OCI-M2 (cell line): ENCODE data around the gene ENTPD2.
"Not testable (repeated sequence)": the region's sequence is repeated elsewhere in the genome, so short reads cannot be mapped to it uniquely, and the experiment has no call there.

Experiments
- DNase-seq: peaks from one replicate; lab custom pipeline; 2025; ENCODE audit not compliant: unreplicated experiment; lab: John Stamatoyannopoulos, UW

Gene ENTPD2

GRCh38 chr9:137048655-137049543 is 5.0 kb downstream of the ENTPD2 start:
- DNase-seq: no peak

DNA sequence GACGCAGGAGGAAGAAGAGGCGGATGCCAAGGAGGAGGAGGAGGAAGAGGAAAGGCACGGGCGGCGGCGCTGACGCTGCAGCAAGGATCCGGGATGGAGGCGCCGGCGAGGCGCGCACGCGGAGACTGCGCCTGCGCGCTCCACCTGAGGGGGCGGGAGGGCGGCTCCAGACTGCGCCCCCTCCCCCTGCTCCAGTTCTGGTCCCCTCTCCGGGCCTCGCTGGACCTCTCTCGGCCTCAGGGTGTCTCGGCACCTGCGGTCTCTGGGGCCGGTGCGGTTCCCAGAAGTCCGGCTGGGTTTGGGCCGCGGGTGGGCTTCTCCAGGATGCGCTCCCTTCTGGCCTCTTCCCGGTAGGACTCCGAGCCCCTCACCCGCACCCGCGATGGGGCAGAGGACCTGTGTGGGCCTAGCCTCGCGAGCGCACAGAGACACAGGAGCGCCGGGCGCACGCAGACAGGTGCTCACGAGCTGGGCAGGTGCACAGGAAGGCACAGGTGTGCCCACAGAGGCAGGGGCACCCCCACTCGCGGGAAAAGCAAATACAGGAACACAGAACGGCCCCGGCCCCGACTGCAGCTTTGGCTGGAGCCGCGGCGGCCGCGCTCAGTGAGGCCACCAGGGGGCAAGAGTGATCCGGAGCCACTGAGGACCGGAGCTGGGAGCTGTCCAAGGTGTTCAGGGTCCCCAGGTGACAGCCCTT is 7.6 kb downstream of the ENTPD2 start, which contains the start of gene NPDC1:
Gene NPDC1, minus strand, starts transcription at position 90 of the 700 bp plus-strand sequence. CDS start 188 bp downstream, outside the sequence.
- DNase-seq: peak; percentile 57

DNA sequence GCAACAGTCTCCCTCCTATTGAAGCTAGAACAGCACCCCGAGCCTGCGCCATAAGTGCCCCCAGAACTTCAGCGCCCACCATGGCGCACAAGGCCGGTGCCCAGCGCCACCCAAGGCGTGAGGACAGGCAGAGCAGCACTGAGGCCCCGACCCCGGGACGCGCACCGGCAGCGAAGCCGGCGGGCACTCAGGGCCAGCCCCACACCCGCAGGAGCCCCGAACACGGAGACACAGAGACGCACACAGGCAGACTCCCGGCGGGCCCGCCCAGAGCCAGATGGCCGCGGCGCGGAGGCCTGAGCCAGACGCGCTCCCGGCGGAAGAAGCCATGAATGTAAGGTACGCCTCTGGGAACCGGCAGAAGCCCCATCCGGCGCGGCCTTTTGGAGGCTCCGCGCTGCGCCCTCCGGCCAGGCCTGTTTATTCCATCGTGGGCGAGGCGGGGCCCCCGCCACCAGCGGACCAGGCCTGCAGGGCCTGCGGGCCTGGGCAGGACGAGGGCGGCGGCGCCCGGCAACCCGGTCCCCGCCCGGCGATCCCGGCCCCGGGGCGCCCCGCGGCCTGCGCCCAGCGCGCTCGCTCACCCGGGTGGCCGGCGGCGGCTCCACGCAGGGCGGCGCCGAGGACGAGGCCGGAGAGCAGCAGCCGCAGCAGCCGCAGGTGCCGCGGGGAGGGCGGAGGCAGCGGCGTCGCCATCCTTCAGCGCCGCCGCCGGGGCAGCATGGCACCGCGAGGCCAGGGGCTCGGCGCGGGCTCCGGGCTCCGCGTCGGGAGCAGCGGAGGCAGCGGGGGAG is 8.4 kb downstream of the ENTPD2 start:
- no peak for DNase-seq

GRCh38 chr9:137044502-137045177 is 9.2 kb downstream of the ENTPD2 start:
- no peak for DNase-seq

DNA sequence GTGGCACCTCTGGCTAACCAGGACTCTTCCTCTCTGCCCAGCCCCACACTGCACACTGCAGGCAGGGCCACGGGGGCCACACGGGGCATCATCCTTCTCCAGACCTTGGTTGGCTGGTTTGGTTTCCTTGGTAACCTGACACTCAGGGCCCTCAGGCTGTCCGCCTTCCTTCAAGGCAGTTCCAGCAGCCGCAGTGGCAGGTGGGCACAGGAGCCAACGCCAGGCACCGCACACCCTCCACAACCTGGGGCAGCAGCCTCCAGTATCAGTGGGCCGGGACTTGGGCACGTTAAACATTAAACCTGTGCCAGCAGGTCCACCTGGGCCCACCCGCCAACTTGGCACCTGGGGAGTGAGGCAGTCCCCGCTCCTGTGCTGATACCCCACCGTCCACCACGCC is 9.8 kb downstream of the ENTPD2 start:
- DNase-seq: no peak

DNA sequence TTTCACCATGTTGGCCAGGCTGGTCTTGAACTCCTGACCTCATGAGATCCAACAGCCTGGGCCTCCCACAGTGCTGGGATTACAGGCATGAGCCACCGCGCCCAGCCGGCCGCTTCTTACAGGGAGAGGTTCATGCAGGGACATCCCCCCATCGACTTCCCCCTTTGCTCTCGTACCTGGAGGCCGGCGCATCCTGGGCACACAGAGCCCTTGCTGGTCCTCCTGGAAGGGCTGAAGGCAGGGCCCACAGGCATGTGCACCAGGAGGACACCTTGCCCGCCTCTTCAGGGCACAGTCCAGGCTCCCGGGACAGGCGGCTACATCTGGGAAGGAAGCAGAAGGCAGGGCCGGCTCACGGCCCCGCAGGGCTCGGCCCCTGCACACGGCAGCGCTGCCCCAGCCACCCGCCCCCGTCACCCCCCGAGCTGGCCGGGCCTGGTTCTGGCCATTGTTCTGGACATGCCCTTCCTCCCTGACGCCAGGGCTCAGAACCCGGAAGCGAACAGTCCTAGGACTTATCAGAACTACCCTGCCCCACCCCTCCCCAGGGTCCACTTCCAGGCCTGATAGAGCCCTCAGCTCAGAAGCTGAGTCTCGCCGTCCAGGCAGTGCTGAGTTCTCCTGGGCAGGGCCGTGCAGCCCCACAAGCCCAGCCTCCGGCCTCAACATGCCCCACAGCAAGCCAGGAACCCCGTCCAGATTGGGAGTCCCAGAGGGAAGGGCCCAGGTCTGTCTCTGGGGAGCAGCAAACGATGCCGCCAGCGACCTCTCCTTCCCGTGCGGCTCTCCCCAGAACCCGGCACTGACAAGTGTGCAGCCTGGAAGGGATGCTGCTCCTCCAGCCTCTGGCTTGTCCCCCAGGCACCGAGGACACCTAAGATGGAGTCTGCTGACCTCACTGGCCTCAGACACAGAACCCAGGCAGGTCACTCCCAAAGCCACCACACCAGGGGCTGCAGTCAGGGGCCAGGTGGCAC is 10.8 kb downstream of the ENTPD2 start:
- DNase-seq: no peak

DNA sequence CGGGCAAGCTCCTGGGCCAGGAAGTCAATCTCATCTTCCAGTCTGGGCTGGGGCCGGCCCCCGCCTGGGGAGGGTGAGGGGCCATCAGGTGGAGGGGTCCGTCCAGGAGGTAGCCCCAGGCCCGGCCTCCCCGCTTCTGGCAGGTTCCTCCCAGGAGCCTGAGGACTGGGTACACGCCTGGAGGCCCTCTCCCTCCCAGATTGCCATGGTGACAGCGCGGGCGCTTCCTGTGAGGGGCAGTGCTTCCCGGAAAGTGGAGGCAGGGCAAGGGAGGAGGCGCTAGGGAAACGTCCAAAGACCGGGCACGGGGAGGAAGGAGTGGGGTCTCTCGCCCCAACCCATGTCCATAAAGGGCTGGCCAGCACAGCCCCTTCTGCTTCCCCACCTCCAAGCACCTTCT is 12.7 kb downstream of the ENTPD2 start:
- no peak for DNase-seq

DNA sequence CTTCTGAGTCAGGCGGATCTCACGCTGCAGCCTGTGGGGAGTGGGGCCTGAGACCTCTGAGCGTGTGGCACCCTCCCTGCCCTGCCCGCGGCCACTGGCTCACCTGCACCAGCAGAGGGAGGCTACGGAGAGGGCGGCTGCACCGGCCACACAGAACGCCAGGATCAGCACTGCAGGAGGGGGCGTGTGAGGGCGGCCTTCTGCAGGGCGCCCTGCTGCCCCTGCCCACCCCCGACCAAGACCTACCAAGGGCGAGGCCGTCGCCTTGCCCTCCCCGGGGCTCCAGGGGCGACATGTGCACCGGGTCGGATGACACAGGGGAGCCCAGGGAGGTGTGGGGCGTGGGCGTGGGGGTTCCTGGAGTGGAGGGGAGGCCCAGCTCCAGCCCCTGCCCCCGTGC is 13.3 kb downstream of the ENTPD2 start:
- DNase-seq: no peak

DNA sequence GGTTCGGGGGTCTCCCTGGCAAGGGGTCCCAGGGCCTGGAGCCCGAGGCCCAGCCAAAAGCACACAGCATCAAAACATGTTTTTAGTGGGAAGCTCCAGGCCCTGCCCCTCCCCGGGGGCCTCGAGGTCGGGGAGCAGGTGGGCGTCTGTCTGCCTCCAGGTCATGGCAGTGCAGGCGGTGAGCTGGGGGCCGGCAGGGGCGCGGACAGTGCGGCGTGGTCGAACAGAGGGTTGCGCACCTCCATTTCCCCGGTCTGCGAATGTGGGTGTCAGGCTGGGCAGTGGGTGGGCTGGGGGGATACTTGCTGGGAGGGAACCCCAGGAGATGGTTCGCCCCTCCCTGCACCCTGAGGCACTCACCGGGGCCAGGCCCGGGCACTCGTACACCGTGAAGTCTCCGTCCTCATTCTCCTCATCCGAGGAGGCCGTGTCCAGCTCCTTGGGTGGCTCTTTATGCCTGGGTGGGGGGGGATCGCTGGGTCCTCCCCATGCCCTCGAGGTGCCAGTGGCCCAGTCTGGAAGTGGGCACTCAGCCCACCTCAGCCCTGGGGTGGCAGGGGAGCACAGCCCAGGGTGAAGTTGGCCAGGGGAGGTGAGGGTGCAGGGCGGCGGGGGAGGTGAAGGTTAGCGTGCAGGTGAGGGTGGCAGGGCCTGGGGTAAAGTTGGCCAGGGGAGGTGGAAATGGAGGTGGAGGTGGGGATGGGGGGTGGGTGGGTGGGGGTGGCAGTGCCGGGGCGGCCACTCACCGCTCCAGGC is 14.1 kb downstream of the ENTPD2 start:
- DNase-seq: no peak

GRCh38 chr9:137038916-137039315 is 14.9 kb downstream of the ENTPD2 start:
- no peak for DNase-seq

DNA sequence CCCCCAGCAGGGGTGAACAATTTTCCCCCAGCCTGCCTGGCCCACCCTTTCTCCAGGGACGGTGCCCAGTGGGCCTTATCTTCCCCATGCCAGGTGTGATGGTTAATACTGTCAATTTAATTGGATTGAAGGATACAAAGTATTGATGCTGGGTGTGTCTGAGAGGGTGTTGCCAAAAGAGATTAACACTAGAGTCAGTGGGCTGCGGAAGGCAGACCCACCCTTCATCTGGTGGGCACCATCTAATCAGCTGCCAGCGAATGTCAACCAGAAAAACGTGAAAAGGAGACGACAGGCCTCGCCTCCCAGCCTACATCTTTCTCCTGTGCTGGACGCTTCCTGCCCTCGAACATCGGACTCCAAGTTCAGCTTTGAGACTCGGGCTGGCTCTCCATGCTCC is 16.4 kb downstream of the ENTPD2 start:
- no peak for DNase-seq

GRCh38 chr9:137037035-137037434 is 16.8 kb downstream of the ENTPD2 start:
- no peak for DNase-seq

- DNase-seq: no peak
These were observed 17.9 kb downstream of the ENTPD2 start for GRCh38 chr9:137035937-137036336.

- DNase-seq: no peak
These were observed 18.4 kb downstream of the ENTPD2 start for GRCh38 chr9:137035507-137035834.

DNA sequence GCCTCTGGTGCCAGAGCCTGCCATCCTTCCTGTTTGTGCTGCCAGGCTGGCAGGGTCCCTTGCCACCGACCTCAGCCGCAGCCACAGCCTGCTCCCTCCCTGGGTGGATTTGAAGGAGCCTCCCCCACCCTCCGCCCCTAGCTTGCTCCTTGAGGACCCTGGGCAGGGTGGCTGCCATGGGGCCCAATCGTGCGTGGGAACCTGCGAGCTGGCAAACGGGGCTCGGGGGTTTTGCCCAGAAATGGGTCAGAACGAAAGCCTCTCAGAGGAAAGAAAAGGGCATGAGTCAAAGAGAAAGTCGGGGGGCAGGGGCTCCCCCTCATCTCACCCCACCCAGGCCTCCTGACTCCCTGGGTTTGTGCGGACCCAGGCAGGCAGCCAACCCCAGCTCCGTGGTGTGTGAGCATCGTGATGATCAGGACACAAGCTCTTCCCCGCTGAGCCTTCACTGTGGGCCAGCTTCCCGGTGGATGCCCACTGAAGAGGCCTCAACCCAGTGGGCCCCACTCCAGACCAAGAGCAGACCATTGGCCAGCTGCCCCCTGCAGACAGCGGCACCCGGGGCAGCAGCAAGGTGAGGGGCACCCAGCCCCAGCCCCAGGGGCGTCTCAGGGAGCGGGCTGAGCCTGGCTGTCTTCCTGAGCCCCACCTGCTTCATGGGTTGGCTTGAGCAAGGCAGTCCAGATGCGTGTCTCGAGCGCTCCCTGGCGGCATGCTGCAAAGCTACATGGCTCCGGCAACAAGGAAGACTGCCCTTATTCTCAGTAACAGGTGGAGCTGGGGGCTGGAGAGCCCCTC is 19.0 kb downstream of the ENTPD2 start:
- DNase-seq: peak; percentile 22

DNA sequence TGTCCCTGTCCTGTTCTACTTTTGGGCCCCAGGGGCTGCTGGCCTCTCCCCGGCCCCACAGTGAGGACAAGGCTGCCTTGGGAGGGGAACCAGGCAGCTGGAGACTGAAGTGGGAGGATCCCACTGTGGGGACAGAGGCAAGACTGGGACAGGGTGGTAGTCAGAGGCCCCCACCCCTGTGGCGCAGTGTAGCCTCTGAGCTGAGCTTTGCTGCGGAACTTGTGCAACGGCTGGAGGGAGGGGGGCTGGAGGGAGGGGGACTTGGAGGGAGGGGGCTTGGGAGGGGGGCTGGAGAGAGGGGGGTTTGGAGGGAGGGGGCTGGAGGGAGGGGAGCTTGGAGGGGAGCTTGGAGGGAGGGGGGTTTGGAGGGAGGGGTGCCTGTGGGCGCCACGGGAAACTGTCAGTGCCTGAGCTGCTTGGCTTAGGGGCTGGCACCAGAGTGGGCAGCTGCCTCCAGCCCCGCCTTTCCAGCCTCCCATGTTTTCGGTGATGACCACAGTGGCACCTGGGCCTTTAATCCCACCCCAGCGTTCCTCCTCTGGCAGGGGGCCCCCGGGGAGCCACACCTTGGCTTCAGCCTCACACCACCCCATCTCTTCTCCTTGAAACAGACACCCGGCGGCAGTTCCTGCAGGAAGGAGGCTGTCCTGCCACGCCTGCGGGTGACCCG is 19.7 kb downstream of the ENTPD2 start:
- no peak for DNase-seq

- DNase-seq: not testable (repeated sequence)
These were observed 20.4 kb downstream of the ENTPD2 start for GRCh38 chr9:137033481-137033880.

DNA sequence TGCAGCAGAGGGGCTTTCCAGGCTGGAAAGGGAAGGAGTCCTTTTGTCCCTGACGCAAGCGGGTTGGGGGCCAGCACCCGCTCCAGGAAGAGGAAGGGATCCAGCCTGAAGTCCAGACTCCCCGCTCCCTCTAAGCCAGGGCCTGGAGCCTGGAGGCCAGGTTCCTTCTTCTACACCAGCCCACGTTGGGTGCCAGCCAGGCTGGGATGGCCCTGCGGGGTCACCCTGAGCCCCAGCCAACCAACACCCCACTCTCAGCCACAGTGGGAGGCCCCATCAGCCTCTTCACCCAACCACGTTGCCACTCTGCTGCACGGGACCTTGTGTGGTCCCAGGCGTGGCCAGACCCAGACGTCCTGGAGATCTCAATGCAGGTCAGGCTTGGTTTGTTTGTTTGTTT is 21.0 kb downstream of the ENTPD2 start:
- no peak for DNase-seq
